Epithelial cell of esophagus (primary cell): ENCODE data around the gene KCNT1.

ENCODE experiments used
- DNase-seq: peaks from one replicate; pipeline ENCODE4 v3.0.0; 2010; ENCODE audit warnings: low read depth
- H3K4me3 ChIP-seq: 2 replicates; pipeline ENCODE4 v1.5.1; 2011; ENCODE audit warnings: mild to moderate bottlenecking, low read length, control low read depth
- CTCF ChIP-seq: IDR thresholded peaks from 2 replicates; pipeline ENCODE4 v1.5.1; 2011; ENCODE audit warnings: low read depth, mild to moderate bottlenecking, low read length, control low read depth, inconsistent platforms; ENCODE audit not compliant: insufficient read depth; ENCODE audit errors: missing control alignments

Gene KCNT1

DNA sequence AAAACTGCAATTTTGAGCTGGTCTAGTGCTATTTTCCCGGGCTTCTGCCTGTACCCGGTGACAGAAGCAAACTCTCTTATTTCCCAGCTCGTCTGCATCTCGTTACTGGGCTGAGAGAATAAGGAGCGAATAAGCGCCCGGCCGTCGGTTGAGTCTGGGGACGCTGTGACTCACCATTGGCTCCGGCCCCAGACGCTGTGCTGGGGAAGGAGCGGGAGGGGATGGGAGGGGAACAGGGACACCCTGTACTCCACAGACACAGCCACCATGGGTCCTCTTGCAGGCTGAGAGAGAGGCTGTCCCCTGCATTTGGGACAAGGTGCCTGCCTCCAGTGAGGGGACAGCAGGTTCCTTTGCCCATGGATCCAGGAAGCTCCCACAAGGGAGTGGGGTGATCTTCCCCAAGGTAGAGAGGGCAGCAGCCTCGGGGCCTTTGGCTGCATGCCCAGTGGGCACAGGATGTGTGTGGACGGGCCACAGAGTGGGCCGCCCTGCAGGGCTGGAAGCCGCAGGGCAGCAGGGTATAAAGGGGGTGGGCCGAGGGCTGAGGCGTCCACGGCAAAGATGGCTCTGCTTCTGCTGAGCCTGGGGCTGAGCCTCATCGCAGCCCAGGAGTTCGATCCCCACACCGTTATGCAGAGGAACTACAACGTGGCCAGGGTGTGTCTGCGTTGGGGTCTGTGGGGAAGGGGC, 39.1 kb upstream of the KCNT1 start, which contains the start of gene LCN9:
LCN9 (plus strand) TSS at position 552 of the 693 bp plus-strand sequence; CDS start at position 565, 13 bp downstream.
- no peak within 1 kb of the TSS for H3K4me3 ChIP-seq
- DNase-seq = no peak
- no peak for TF ChIP-seq CTCF

DNA sequence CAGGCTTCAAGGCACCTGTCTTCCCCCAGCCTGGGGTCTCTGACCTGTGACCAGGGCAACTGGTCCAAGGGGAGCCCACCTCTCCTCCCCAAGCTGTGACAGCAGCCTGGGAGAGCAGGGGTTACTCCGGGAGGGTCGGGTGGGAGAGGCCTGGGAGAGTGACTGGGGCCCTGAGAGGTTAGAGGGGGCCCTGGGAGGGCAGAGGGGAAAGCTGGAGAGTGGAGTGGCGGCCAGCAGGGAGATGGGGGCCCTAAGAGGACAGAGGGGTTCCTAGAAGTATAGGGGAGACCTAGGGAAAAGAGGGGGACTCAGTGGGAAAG, 38.6 kb upstream of the KCNT1 start:
- TF ChIP-seq CTCF = no peak
- no peak for DNase-seq
- no peak overlapping the region for H3K4me3 ChIP-seq

GRCh38 chr9:135663857-135664256, 38.1 kb upstream of the KCNT1 start:
- no peak for TF ChIP-seq CTCF
- no peak for DNase-seq
- no peak overlapping the region for H3K4me3 ChIP-seq

- DNase-seq = no peak
- no peak for TF ChIP-seq CTCF
- no peak overlapping the region for H3K4me3 ChIP-seq
Measured at GRCh38 chr9:135664266-135664665, 37.7 kb upstream of the KCNT1 start.

DNA sequence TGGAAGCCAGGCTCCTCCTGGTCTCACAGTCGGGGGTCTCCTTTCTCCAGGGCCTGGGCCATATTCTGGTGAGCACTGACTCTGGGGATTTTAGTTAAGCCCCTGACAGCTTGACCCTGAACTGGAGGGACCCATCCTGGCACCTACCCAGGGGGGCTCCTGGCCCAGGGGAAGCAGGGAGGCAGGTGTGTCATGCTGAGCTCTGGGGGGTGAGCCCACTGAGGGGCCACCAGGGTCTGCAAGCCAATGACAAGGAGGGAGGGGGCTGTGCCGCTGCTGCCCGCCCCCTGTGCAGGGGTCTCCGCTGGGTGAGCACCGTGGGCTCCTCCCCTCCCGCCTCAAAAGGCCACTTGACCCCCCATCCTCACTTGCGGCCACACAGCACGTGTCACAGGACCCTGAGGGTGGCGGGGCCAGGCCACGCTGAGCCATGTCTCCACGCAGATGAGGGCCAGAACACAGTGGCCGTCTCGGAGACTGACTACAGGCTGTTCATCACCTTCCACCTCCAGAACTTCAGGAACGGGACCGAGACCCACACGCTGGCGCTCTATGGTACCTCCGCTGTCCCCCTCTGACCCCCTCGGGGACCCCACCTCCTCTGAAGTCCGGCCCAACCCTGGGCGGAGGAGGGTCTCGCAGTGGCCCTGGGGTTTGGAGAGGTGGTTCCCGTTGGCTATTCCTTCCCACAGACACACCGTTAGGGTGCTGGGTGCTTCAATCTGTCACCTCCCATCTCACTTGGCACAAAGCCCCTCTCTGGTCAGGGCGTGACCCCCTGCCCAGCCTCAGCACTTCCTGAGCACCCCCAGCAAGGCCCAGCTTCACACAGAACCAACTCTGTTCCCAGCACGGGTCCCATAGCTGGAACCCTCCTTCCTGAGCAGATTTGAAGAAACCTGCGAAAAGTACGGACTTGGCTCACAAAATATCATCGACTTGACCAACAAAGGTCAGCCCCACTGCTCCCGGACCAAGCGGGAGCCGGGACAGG, 36.9 kb upstream of the KCNT1 start:
- no peak for DNase-seq
- no peak for TF ChIP-seq CTCF
- no peak overlapping the region for H3K4me3 ChIP-seq

GRCh38 chr9:135665795-135666189, 36.2 kb upstream of the KCNT1 start:
- TF ChIP-seq CTCF = no peak

More at GRCh38 chr9:135665795-135666189, 36.2 kb upstream of the KCNT1 start:
- H3K4me3 ChIP-seq = no peak overlapping the region
- DNase-seq = no peak
